Keratinocyte (primary cell): ENCODE data around the gene UPK1B. TPM values are rescaled to one million over a fixed set of nuclear protein-coding genes. Genes with fewer than 3 reads are reported as not detected.
A peak's percentile ranks its signal among the peaks of the same experiment; 100 is the strongest.

ENCODE experiments used
- DNase-seq: peaks from one replicate; pipeline ENCODE4 v3.0.0-alpha.2; 2011; ENCODE audit warnings: low read depth, missing footprints, low spot score
- FAIRE-seq: peaks from 2 replicates; lab custom pipeline; 2011; peaks lifted over from hg19 to GRCh38; lab: Jason Lieb, UNC
- H2AFZ ChIP-seq: 2 replicates; pipeline ENCODE4 v1.6.0; 2012; ENCODE audit warnings: low read length, control low read depth, inconsistent platforms; ENCODE audit not compliant: control insufficient read depth
- H3K27ac ChIP-seq: 2 replicates; pipeline ENCODE4 v1.5.1; 2011; ENCODE audit warnings: low read length; ENCODE audit not compliant: control insufficient read depth, insufficient read depth
- H3K27me3 ChIP-seq: 3 replicates; pipeline ENCODE4 v1.6.0; 2011; ENCODE audit warnings: low read length; ENCODE audit not compliant: control insufficient read depth, insufficient read depth; ENCODE audit errors: extremely low read depth
- H3K36me3 ChIP-seq, 2 experiments: 2 replicates in 1 of 2; 3 replicates in 1 of 2; pipeline ENCODE4 v1.5.1; 2011; ENCODE audit warnings: low read length in 2 of 2, mild to moderate bottlenecking in 1 of 2; ENCODE audit not compliant: control insufficient read depth in 2 of 2, insufficient read depth in 2 of 2; ENCODE audit errors: extremely low read depth in 1 of 2
- H3K4me1 ChIP-seq: 3 replicates; pipeline ENCODE4 v1.5.1; 2011; ENCODE audit warnings: low read length; ENCODE audit not compliant: control insufficient read depth, insufficient read depth; ENCODE audit errors: extremely low read depth
- H3K4me2 ChIP-seq: 3 replicates; pipeline ENCODE4 v1.6.0; 2011; ENCODE audit warnings: low read depth, low read length; ENCODE audit not compliant: control insufficient read depth, insufficient read depth; ENCODE audit errors: extremely low read depth
- H3K4me3 ChIP-seq, 3 experiments: fragments of 200-600 bp in 1 of 3; sonication (generic) in 1 of 3; 2 replicates in 2 of 3; 3 replicates in 1 of 3; pipeline ENCODE4 v1.5.1; 2011 to 2016; ENCODE audit warnings: low read length in 3 of 3, mild to moderate bottlenecking in 3 of 3, control low read depth in 2 of 3, inconsistent platforms in 1 of 3, low read depth in 1 of 3, mixed read lengths in 1 of 3, mixed run types in 1 of 3, moderate library complexity in 1 of 3; ENCODE audit not compliant: control insufficient read depth in 2 of 3, insufficient read depth in 2 of 3; ENCODE audit errors: extremely low read depth in 1 of 3
- H3K79me2 ChIP-seq: 2 replicates; pipeline ENCODE4 v1.6.0; 2012; ENCODE audit warnings: low read length; ENCODE audit not compliant: control insufficient read depth, insufficient read depth
- H3K9ac ChIP-seq: 3 replicates; pipeline ENCODE4 v1.6.0; 2011; ENCODE audit warnings: low read length; ENCODE audit not compliant: control insufficient read depth, insufficient read depth; ENCODE audit errors: extremely low read depth
- H3K9me1 ChIP-seq: 3 replicates; pipeline ENCODE4 v1.6.0; 2011; ENCODE audit warnings: low read length; ENCODE audit not compliant: control insufficient read depth, insufficient read depth; ENCODE audit errors: extremely low read depth
- H3K9me3 ChIP-seq: 2 replicates; pipeline ENCODE4 v1.5.1; 2012; ENCODE audit warnings: low read depth, low read length; ENCODE audit not compliant: control insufficient read depth
- H4K20me1 ChIP-seq: 3 replicates; pipeline ENCODE4 v1.6.0; 2011; ENCODE audit warnings: low read length; ENCODE audit not compliant: control insufficient read depth, insufficient read depth; ENCODE audit errors: extremely low read depth
- CTCF ChIP-seq, 3 experiments: IDR thresholded peaks in 1 of 3; conservative IDR thresholded peaks in 1 of 3; optimal IDR thresholded peaks in 1 of 3; 2 replicates in 2 of 3; 3 replicates in 1 of 3; pipeline versions ENCODE3 to v1.5.1; 2011; ENCODE audit warnings: low read length in 3 of 3, mild to moderate bottlenecking in 3 of 3, moderate library complexity in 2 of 3, control low read depth in 1 of 3, inconsistent platforms in 1 of 3; ENCODE audit not compliant: insufficient read depth in 2 of 3; ENCODE audit errors: extremely low read depth in 1 of 3
- EZH2 ChIP-seq: IDR thresholded peaks from one replicate; pipeline ENCODE4 v1.6.1; 2012; ENCODE audit warnings: inconsistent platforms, mild to moderate bottlenecking, low read length, moderate library complexity
- dilution Hi-C: fragments of 300-500 bp; cut with MboI; formaldehyde crosslinking; loops from one replicate; pipeline ENCODE4 v1.7.0; 2020; ENCODE audit warnings: low sequenced_read_pairs; ENCODE audit not compliant: extremely low pct_ligation_motif_present
- polyA plus RNA-seq, 5 experiments: library from polyadenylated mRNA; depleted of rRNA in 3 of 5; stranded (reverse) in 3 of 5; stranded (forward) in 1 of 5; unstranded in 1 of 5; fragments of >200 nt; gene quantifications; 1 replicate in 1 of 5; 2 replicates in 3 of 5; 3 replicates in 1 of 5; pipeline versions ENCODE4 v1.2.1 to v1.2.3, GENCODE V29; 2011 to 2012; ENCODE audit warnings: missing spikeins in 2 of 5, low read depth in 1 of 5, low replicate concordance in 1 of 5

Gene UPK1B
- polyA plus RNA-seq, 1 donor (not counting 4 experiments of a cell fraction or from before 2014, with no cell fraction given): 54.6 TPM

- Histone ChIP-seq H3K4me3 (no peak within 1 kb of the TSS), H3K27ac (no peak within 1 kb of the TSS), H3K9ac (no peak within 1 kb of the TSS), H3K36me3 (no peaks in the 10 kb centered on the region), H4K20me1 (no peaks in the 10 kb centered on the region), H3K4me1 (no peaks in the 10 kb centered on the region), H2AFZ (no peak within 1 kb of the TSS), H3K9me3 (no peaks in the 10 kb centered on the region), H3K79me2 (no peaks in the 10 kb centered on the region), H3K9me1 (no peaks in the 10 kb centered on the region), H3K4me2 (no peak within 1 kb of the TSS), H3K27me3 (no peaks in the 10 kb centered on the region)
- TF ChIP-seq EZH2: no peak
- peak; percentile 68 to 82 (median 68) for TF ChIP-seq CTCF (optimal IDR thresholded peaks at IDR 0.05 in 1 of 3, IDR thresholded peaks at IDR 0.05 in 1 of 3, conservative IDR thresholded peaks at IDR 0.05 in 1 of 3; ENCODE audit: extremely low read depth in 1 of 3, insufficient read depth in 2 of 3, low read length in 3 of 3)
- peak; percentile 92 for FAIRE-seq
- DNase-seq: no peak
- dilution Hi-C loops: no loop called here
These were observed 27.8 kb upstream of the UPK1B start, which contains the start of gene TEX55 for GRCh38 chr3:119145500-119146167. TSS of gene TEX55 (plus strand) at chr3:119146165. CDS start at chr3:119146190, 25 bp downstream.

GRCh38 chr3:119146578-119147375, 26.6 kb upstream of the UPK1B start:
- no peak overlapping the region for H3K27ac ChIP-seq
- H3K36me3 ChIP-seq: no peaks in the 10 kb centered on the region
- H3K4me1 ChIP-seq: no peaks in the 10 kb centered on the region
- no peaks in the 10 kb centered on the region for H3K9me1 ChIP-seq
- dilution Hi-C loops: no loop called here
- DNase-seq: no peak
- H3K9ac ChIP-seq: no peak overlapping the region
- TF ChIP-seq EZH2 (no peak), CTCF (optimal IDR thresholded peaks at IDR 0.05 in 1 of 3, IDR thresholded peaks at IDR 0.05 in 1 of 3, conservative IDR thresholded peaks at IDR 0.05 in 1 of 3; ENCODE audit: extremely low read depth in 1 of 3, insufficient read depth in 2 of 3, low read length in 3 of 3) (no peak)
- H3K9me3 ChIP-seq: no peaks in the 10 kb centered on the region
- H3K79me2 ChIP-seq: no peaks in the 10 kb centered on the region
- H3K27me3 ChIP-seq: no peaks in the 10 kb centered on the region
- no peak overlapping the region for H3K4me3 ChIP-seq
- no peaks in the 10 kb centered on the region for H4K20me1 ChIP-seq
- no peak overlapping the region for H2AFZ ChIP-seq
- no peak overlapping the region for H3K4me2 ChIP-seq
- FAIRE-seq: no peak
